ENCODE measurements around the gene FBXW7.

Gene FBXW7

GRCh38 chr4:152321923-152322322 is 214.0 kb downstream of the FBXW7 start:
- no peak for DNase-seq

- no peak for DNase-seq
These were observed 214.5 kb downstream of the FBXW7 start for GRCh38 chr4:152321398-152321797.

GRCh38 chr4:152316969-152317368 is 218.9 kb downstream of the FBXW7 start:
- no peak for DNase-seq

GRCh38 chr4:152310257-152310656 is 225.6 kb downstream of the FBXW7 start:
- DNase-seq = no peak

GRCh38 chr4:152309418-152309817 is 226.5 kb downstream of the FBXW7 start:
- DNase-seq = no peak

GRCh38 chr4:152308951-152309350 is 226.9 kb downstream of the FBXW7 start:
- DNase-seq = no peak

GRCh38 chr4:152307669-152308068 is 228.2 kb downstream of the FBXW7 start:
- DNase-seq = no peak

GRCh38 chr4:152306541-152306940 is 229.4 kb downstream of the FBXW7 start:
- DNase-seq = no peak

- DNase-seq = no peak
These were observed 231.7 kb downstream of the FBXW7 start for GRCh38 chr4:152304220-152304619.

GRCh38 chr4:152301381-152301780 is 234.5 kb downstream of the FBXW7 start:
- DNase-seq = no peak

GRCh38 chr4:152299553-152299952 is 236.3 kb downstream of the FBXW7 start:
- no peak for DNase-seq

GRCh38 chr4:152296386-152296785 is 239.5 kb downstream of the FBXW7 start:
- no peak for DNase-seq

- DNase-seq = no peak
These were observed 241.1 kb downstream of the FBXW7 start for GRCh38 chr4:152294765-152295164.

- DNase-seq = no peak
These were observed 241.6 kb downstream of the FBXW7 start for GRCh38 chr4:152294331-152294730.

GRCh38 chr4:152293527-152293926 is 242.4 kb downstream of the FBXW7 start:
- DNase-seq = no peak

- DNase-seq = no peak
These were observed 245.4 kb downstream of the FBXW7 start for GRCh38 chr4:152290366-152290921.

GRCh38 chr4:152289941-152290340 is 246.0 kb downstream of the FBXW7 start:
- no peak for DNase-seq

- DNase-seq = no peak
These were observed 246.4 kb downstream of the FBXW7 start for GRCh38 chr4:152289541-152289940.

- no peak for DNase-seq
These were observed 252.0 kb downstream of the FBXW7 start for GRCh38 chr4:152283801-152284470.

- no peak for DNase-seq
These were observed 254.1 kb downstream of the FBXW7 start for GRCh38 chr4:152281822-152282221.

GRCh38 chr4:152281211-152281610 is 254.7 kb downstream of the FBXW7 start:
- no peak for DNase-seq

GRCh38 chr4:152279234-152279566 is 256.7 kb downstream of the FBXW7 start:
- DNase-seq = no peak

GRCh38 chr4:152278505-152279233 is 257.2 kb downstream of the FBXW7 start:
- no peak for DNase-seq

GRCh38 chr4:152278172-152278504 is 257.8 kb downstream of the FBXW7 start:
- DNase-seq = no peak

- no peak for DNase-seq
These were observed 258.6 kb downstream of the FBXW7 start for GRCh38 chr4:152277333-152277732.

All from central memory CD4-positive, alpha-beta T cell (primary cell).